GM23338 (cell line): Measurements from ENCODE around the gene SH3PXD2B. TPM values are rescaled to one million over a fixed set of nuclear protein-coding genes. Genes with fewer than 3 reads are reported as not detected.

Experiments
- ATAC-seq: fragments of 200-7000 bp; cut with Tn5 transposase; 3 replicates; pipeline ENCODE4 v1.9.1; 2020
- DNase-seq: peaks from one replicate; pipeline ENCODE4 v3.0.0-alpha.2; 2015; ENCODE audit warnings: low spot score
- H2AFZ ChIP-seq: fragments of 200-600 bp; sonication (generic); 2 replicates; pipeline ENCODE4 v1.8.0; 2016; ENCODE audit warnings: antibody characterized with exemption, mild to moderate bottlenecking, moderate library complexity
- H3F3A ChIP-seq: fragments of 200-600 bp; sonication (generic); replicated peaks from 2 replicates; pipeline ENCODE4 v1.8.0; 2017; ENCODE audit warnings: antibody characterized with exemption, mixed run types, low read depth
- H3K27ac ChIP-seq: fragments of 200-600 bp; sonication (generic); 2 replicates; pipeline ENCODE4 v1.6.1; 2016; ENCODE audit warnings: low read depth
- H3K27me3 ChIP-seq: fragments of 200-600 bp; sonication (generic); 2 replicates; pipeline ENCODE4 v1.8.0; 2016; ENCODE audit warnings: mild to moderate bottlenecking, mixed run types, moderate library complexity; ENCODE audit not compliant: insufficient read depth
- H3K36me3 ChIP-seq: fragments of 200-600 bp; sonication (generic); 2 replicates; pipeline ENCODE4 v1.8.0; 2016; ENCODE audit warnings: mild to moderate bottlenecking; ENCODE audit not compliant: insufficient read depth
- H3K4me1 ChIP-seq: fragments of 200-600 bp; sonication (generic); 2 replicates; pipeline ENCODE4 v1.8.0; 2016; ENCODE audit warnings: mild to moderate bottlenecking, moderate library complexity; ENCODE audit not compliant: insufficient read depth
- H3K4me2 ChIP-seq: fragments of 200-600 bp; sonication (generic); 2 replicates; pipeline ENCODE4 v1.7.1; 2017; ENCODE audit warnings: mixed run types
- H3K4me3 ChIP-seq: fragments of 200-600 bp; sonication (generic); 2 replicates; pipeline ENCODE4 v1.6.1; 2016; ENCODE audit warnings: mixed run types
- H3K79me2 ChIP-seq: fragments of 200-600 bp; sonication (generic); replicated peaks from 2 replicates; pipeline ENCODE4 v1.8.0; 2017; ENCODE audit warnings: mild to moderate bottlenecking; ENCODE audit not compliant: insufficient read depth
- H3K9me2 ChIP-seq: fragments of 200-600 bp; sonication (generic); 2 replicates; pipeline ENCODE4 v1.8.0; 2017; ENCODE audit not compliant: insufficient read depth
- H4K20me1 ChIP-seq: fragments of 200-600 bp; sonication (generic); replicated peaks from 2 replicates; pipeline ENCODE4 v1.8.0; 2017; ENCODE audit warnings: mild to moderate bottlenecking; ENCODE audit not compliant: insufficient read depth
- H3K27ac Mint-ChIP-seq: 2 replicates; pipeline ENCODE4 v1.8.0; 2020; ENCODE audit warnings: inconsistent platforms, mild to moderate bottlenecking, moderate library complexity, mixed read lengths
- H3K27me3 Mint-ChIP-seq: 3 replicates; pipeline ENCODE4 v1.8.0; 2022; ENCODE audit warnings: low read depth, mild to moderate bottlenecking, moderate library complexity, mixed read lengths, inconsistent platforms; ENCODE audit not compliant: insufficient read depth, poor library complexity
- H3K36me3 Mint-ChIP-seq: 3 replicates; pipeline ENCODE4 v1.8.0; 2021; ENCODE audit warnings: low read depth, mild to moderate bottlenecking, inconsistent platforms, moderate library complexity, mixed read lengths
- H3K4me1 Mint-ChIP-seq: 3 replicates; pipeline ENCODE4 v1.8.0; 2020; ENCODE audit warnings: mild to moderate bottlenecking, inconsistent platforms, mixed read lengths
- H3K4me3 Mint-ChIP-seq: 3 replicates; pipeline ENCODE4 v1.8.0; 2021; ENCODE audit warnings: moderate library complexity, mild to moderate bottlenecking, inconsistent platforms, mixed read lengths
- H3K9me3 Mint-ChIP-seq: 3 replicates; pipeline ENCODE4 v1.8.0; 2020; ENCODE audit warnings: moderate library complexity, mild to moderate bottlenecking, inconsistent platforms, mixed read lengths
- CREB1 ChIP-seq: fragments of 250-450 bp; sonication (Bioruptor Pico); IDR thresholded peaks from 2 replicates; pipeline ENCODE4 v1.5.0; 2020; ENCODE audit warnings: low read depth, mild to moderate bottlenecking, moderate library complexity
- EZH2 ChIP-seq: fragments of 200-600 bp; sonication (generic); IDR thresholded peaks from one replicate; pipeline ENCODE4 v1.8.0; 2017; ENCODE audit warnings: antibody characterized with exemption, mild to moderate bottlenecking, low read depth; ENCODE audit not compliant: unreplicated experiment
- EZH2phosphoT487 ChIP-seq: fragments of 200-600 bp; sonication (generic); IDR thresholded peaks from one replicate; pipeline ENCODE4 v1.8.1; 2018; ENCODE audit warnings: antibody characterized with exemption; ENCODE audit not compliant: unreplicated experiment
- JUNB ChIP-seq: IDR thresholded peaks from one replicate; pipeline ENCODE4 v1.6.1; 2016; ENCODE audit warnings: antibody characterized with exemption; ENCODE audit not compliant: unreplicated experiment
- POLR2AphosphoS5 ChIP-seq: IDR thresholded peaks from 2 replicates; pipeline ENCODE4 v1.6.1; 2016; ENCODE audit warnings: antibody characterized with exemption, low read depth
- ZNF114 ChIP-seq: fragments of 250-450 bp; sonication (Bioruptor Pico); IDR thresholded peaks from 2 replicates; pipeline ENCODE4 v1.5.0; 2020; ENCODE audit warnings: mild to moderate bottlenecking, moderate library complexity
- ZNF462 ChIP-seq: fragments of 250-450 bp; sonication (Bioruptor Pico); IDR thresholded peaks from 2 replicates; pipeline ENCODE4 v1.5.0; 2020; ENCODE audit warnings: mild to moderate bottlenecking, moderate library complexity
- polyA plus RNA-seq: library from polyadenylated mRNA; unstranded; fragments of >200 nt; fragmentation: Nextera tagmentation; extraction: Ambion mirVana; gene quantifications from 2 replicates; pipeline ENCODE4 v1.2.1, GENCODE V29; 2016
- total RNA-seq: library from RNA; depleted of rRNA; stranded (reverse); fragments of >200 nt; shearing (Covaris generic); gene quantifications from 2 replicates; pipeline ENCODE4 v1.2.3, GENCODE V29; 2014

The SH3PXD2B gene
- total and polyA plus RNA-seq, 2 experiments from 2014 or later = 40.2 to 52.5 TPM

GRCh38 chr5:172293745-172294342 is 160.5 kb downstream of the SH3PXD2B start (continued):
- TF ChIP-seq ZNF462 (no peak), JUNB (no peak), ZNF114 (CRISPR knock-in tag) (no peak), EZH2phosphoT487 (no peak), CREB1 (no peak), EZH2 (no peak)

GRCh38 chr5:172293054-172293744 is 161.1 kb downstream of the SH3PXD2B start:
- Histone ChIP-seq H2AFZ (peak overlapping the region; percentile 8; the same call in 1 of the 2 replicates), H3K27ac (no peak overlapping the region), H3K36me3 (no peaks in the 10 kb centered on the region), H3K27me3 (no peaks in the 10 kb centered on the region), H3F3A (no peaks in the 10 kb centered on the region), H3K9me2 (no peaks in the 10 kb centered on the region), H3K79me2 (no peaks in the 10 kb centered on the region), H4K20me1 (no peaks in the 10 kb centered on the region), H3K4me1 (no peaks in the 10 kb centered on the region), H3K4me3 (no peak overlapping the region), H3K4me2 (no peak overlapping the region)
- no peak overlapping the region for H3K4me3 Mint-ChIP-seq
- DNase-seq (peak; percentile 84), ATAC-seq (peak; percentile 97)
- no peaks in the 10 kb centered on the region for H3K9me3 Mint-ChIP-seq
- H3K4me1 Mint-ChIP-seq = peaks cover 5% of the 10 kb centered on the region; the same call in 2 of the 3 replicates
- no peaks in the 10 kb centered on the region for H3K36me3 Mint-ChIP-seq
- H3K27ac Mint-ChIP-seq = no peak overlapping the region
- peaks cover 4% of the 10 kb centered on the region for H3K27me3 Mint-ChIP-seq
- TF ChIP-seq JUNB = no peak
- TF ChIP-seq ZNF462 = no peak
- TF ChIP-seq POLR2AphosphoS5 = no peak
